ENCODE results near the gene NRBP1.

DNA sequence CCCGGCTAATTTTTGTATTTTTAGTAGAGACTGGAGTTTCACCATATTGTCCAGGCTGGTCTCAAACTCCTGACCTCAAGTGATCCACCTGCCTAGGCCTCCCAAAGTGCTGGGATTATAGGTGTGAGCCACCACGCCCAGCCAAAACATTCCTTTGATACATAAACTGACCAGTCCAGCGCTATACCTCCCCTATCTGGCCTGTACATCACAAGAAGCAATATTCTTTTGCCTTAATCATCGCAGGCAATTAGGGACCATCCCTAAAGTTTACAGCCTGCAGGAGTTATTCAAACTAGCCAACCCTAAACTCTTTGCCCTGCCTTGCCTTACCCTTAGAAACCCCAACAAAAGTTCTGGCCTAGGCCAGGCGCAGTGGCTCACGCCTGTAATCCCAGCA is 12.3 kb upstream of the NRBP1 start:
- TF ChIP-seq, protein P1, sequence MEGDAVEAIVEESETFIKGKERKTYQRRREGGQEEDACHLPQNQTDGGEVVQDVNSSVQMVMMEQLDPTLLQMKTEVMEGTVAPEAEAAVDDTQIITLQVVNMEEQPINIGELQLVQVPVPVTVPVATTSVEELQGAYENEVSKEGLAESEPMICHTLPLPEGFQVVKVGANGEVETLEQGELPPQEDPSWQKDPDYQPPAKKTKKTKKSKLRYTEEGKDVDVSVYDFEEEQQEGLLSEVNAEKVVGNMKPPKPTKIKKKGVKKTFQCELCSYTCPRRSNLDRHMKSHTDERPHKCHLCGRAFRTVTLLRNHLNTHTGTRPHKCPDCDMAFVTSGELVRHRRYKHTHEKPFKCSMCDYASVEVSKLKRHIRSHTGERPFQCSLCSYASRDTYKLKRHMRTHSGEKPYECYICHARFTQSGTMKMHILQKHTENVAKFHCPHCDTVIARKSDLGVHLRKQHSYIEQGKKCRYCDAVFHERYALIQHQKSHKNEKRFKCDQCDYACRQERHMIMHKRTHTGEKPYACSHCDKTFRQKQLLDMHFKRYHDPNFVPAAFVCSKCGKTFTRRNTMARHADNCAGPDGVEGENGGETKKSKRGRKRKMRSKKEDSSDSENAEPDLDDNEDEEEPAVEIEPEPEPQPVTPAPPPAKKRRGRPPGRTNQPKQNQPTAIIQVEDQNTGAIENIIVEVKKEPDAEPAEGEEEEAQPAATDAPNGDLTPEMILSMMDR (conservative IDR thresholded peaks at IDR 0.05), result no peak
- no peak for TF ChIP-seq ZFX (IDR thresholded peaks at IDR 0.05)

Data from C4-2B (cell line).